Thymus (tissue), 11 donors: Measurements from ENCODE around the gene CAMKMT. TPM values are rescaled to one million over a fixed set of nuclear protein-coding genes. Genes with fewer than 3 reads are reported as not detected.

Experiments
- DNase-seq, 9 donors: peaks; one replicate each; pipeline ENCODE4 v3.0.0-alpha.2; 2013; ENCODE audit warnings: low spot score in 9 of 9, low read depth in 6 of 9, missing footprints in 1 of 9
- H3K27ac ChIP-seq, 2 donors: one replicate each; pipeline ENCODE4 v1.5.1; 2013; ENCODE audit warnings: control low read depth in 1 of 2, low read depth in 1 of 2, low read length in 1 of 2, mild to moderate bottlenecking in 1 of 2, moderate library complexity in 1 of 2
- H3K27me3 ChIP-seq, 2 donors: one replicate each; pipeline ENCODE4 v1.5.1; 2013; ENCODE audit warnings: low read length in 1 of 2; ENCODE audit not compliant: control insufficient read depth in 2 of 2, insufficient read depth in 1 of 2
- H3K36me3 ChIP-seq, 2 donors: one replicate each; pipeline ENCODE4 v1.5.1; 2013; ENCODE audit warnings: low read length in 1 of 2, mild to moderate bottlenecking in 1 of 2, moderate library complexity in 1 of 2; ENCODE audit not compliant: control insufficient read depth in 2 of 2, insufficient read depth in 2 of 2
- H3K4me1 ChIP-seq, 2 donors: one replicate each; pipeline ENCODE4 v1.5.1; 2013; ENCODE audit warnings: low read length in 2 of 2; ENCODE audit not compliant: control insufficient read depth in 2 of 2, insufficient read depth in 2 of 2
- H3K4me3 ChIP-seq, 2 donors: one replicate each; pipeline ENCODE4 v1.5.1; 2013; ENCODE audit warnings: low read length in 2 of 2, control low read depth in 1 of 2, mild to moderate bottlenecking in 1 of 2
- H3K9me3 ChIP-seq, 2 donors: one replicate each; pipeline ENCODE4 v1.5.1; 2013; ENCODE audit warnings: low read length in 1 of 2, mild to moderate bottlenecking in 1 of 2; ENCODE audit not compliant: control insufficient read depth in 2 of 2, insufficient read depth in 1 of 2
- WGBS: extraction: QIAGEN DNeasy Blood & Tissue Kit; methylation state at CpG from one replicate; pipeline ENCODE4 v1.1.7; 2013; 5-methylcytosine and 5-hydroxymethylcytosine counted together
- polyA plus RNA-seq: library from polyadenylated mRNA; stranded (reverse); fragments of 200-250 nt; gene quantifications from one replicate; pipeline ENCODE4 v1.2.3, GENCODE V29; 2013
- total RNA-seq: library from RNA; stranded (reverse); fragments of 120-200 nt; gene quantifications from one replicate; pipeline ENCODE4 v1.2.4, GENCODE V29; 2013
- donor health status: healthy.

Gene CAMKMT
- total and polyA plus RNA-seq, 2 donors: 7.0 to 7.4 TPM

DNA sequence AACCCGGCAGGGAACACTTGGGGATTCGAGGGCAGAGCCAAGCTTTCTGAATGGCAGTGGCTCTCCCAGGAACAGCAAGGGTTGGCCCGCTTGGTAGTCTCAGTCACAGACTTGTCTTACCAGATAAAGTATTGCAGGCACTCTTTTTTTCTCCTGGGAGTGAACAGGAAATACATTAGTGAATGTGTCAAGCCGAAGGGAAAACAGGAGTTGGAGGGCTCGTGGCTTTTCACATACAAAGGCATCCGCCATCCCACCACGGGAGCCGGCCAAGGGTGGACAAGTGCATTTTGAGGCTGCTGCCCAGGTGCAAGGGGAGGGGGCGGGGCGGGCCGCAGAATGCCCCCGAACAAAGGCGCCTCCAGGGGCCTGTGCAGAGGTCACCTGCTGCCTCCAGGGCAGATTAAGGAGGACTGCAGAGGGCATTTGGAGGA lies 416.5 kb downstream of the CAMKMT start:
- 41% methylated on average over 13 of the region's 13 CpGs for WGBS
- no peaks in the 10 kb centered on the region for H3K9me3 ChIP-seq
- DNase-seq: no peak
- H3K27ac ChIP-seq: no peak overlapping the region
- H3K4me1 ChIP-seq: peaks cover 0 to 2% of the 10 kb centered on the region in 2 donors
- H3K27me3 ChIP-seq: peaks cover 14 to 42% of the 10 kb centered on the region in 2 donors
- H3K4me3 ChIP-seq: no peak overlapping the region
- no peaks in the 10 kb centered on the region for H3K36me3 ChIP-seq

DNA sequence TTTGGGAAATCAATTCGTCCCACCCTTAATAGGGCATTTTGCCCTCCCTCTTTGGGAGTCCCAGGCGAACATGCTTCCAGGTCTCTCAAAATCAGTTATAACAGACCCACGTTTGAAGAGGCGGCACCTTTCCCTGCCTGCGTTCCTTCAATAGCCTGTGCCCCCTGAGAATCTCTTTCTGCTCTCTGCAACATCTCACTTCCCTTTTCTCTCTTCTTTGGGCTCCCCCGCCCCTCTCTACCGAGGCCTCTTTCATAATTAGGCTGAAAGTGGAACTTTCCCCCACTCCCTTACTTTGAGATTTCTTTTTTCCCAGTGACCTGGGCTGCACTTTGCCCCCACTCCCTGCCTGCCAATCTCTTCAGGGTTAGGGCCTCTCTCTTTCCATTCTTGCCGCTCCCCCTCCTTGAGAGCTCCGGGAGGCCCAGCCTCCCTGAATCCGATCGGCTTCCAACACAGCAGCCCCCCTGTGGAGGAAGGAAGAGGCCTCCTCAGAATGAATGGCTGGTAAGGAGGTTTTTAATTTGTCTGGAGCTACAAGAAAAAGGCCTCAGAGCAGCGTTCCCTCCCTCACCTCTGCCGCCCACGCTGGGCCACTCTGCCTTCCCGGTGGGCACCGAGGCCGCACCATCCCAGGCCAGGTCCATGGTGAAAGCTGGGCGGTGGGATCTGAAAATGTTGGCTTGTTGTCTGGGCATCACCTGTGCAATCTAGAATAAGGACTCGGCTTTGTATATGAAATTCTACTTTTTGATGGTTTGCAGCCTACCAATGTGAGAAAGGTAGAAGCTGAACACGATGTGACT lies 417.1 kb downstream of the CAMKMT start:
- no peak overlapping the region for H3K4me3 ChIP-seq
- no peaks in the 10 kb centered on the region for H3K36me3 ChIP-seq
- no peak for DNase-seq
- peaks cover 14 to 42% of the 10 kb centered on the region in 2 donors for H3K27me3 ChIP-seq
- no peaks in the 10 kb centered on the region for H3K9me3 ChIP-seq
- WGBS: 34% methylated on average over 20 of the region's 20 CpGs
- H3K27ac ChIP-seq: no peak overlapping the region
- peaks cover 0 to 2% of the 10 kb centered on the region in 2 donors for H3K4me1 ChIP-seq

DNA sequence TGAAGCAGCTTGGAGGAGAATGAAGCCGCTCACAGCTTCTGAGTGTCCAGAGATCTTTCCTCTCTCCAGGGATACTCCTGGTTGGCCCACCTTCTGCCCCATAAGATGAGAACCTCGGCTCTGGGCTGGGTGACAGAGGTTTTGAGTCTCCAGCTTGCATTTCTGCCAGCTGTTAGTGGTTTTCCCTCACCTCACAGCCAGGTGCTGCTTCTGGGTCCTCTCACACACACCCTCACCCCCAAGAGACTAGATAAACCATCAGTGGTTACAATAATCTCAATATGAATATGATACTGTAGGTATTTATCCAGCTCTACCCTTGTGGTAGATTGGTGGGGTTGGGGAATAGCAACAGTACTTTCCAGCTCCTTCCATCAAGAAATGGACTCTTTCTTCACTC lies 418.0 kb downstream of the CAMKMT start:
- H3K4me1 ChIP-seq: peaks cover 0 to 2% of the 10 kb centered on the region in 2 donors
- H3K27ac ChIP-seq: no peak overlapping the region
- H3K27me3 ChIP-seq: peaks cover 14 to 42% of the 10 kb centered on the region in 2 donors
- H3K9me3 ChIP-seq: no peaks in the 10 kb centered on the region
- DNase-seq: no peak
- no peak overlapping the region for H3K4me3 ChIP-seq
- WGBS: 88% methylated on average over 2 of the region's 2 CpGs
- no peaks in the 10 kb centered on the region for H3K36me3 ChIP-seq

- 98% methylated on average over 7 of the region's 7 CpGs for WGBS
- H3K27ac ChIP-seq: no peak overlapping the region
These were observed 418.7 kb downstream of the CAMKMT start for GRCh38 chr2:44780406-44780805.

DNA sequence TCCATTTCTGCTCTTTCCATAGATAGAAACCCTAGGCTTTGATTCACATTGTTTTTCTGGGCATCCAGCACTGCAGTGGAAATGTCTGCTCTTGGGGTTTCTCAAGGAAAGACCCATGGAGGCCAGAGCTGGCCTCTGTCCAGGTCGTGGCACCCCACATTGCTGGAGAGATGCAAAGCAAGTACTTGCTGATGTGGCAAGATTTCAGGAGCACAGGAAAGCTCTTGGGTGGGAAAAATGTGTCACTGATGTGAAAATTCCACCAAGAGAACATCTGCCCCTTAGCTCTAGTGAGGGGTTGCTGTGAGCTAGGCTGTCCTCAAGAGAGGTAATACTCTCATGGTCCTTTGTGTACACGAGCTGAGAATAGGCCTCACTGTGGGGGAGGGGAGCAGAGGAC lies 423.7 kb downstream of the CAMKMT start:
- Histone ChIP-seq H3K4me3 (no peak overlapping the region), H3K27me3 (peaks cover 0 to 22% of the 10 kb centered on the region in 2 donors), H3K27ac (no peak overlapping the region), H3K36me3 (no peaks in the 10 kb centered on the region), H3K4me1 (no peaks in the 10 kb centered on the region), H3K9me3 (no peaks in the 10 kb centered on the region)
- DNase-seq: no peak
- WGBS: 61% methylated on average over 2 of the region's 2 CpGs

More at GRCh38 chr2:44780406-44780805, 418.7 kb downstream of the CAMKMT start:
- Histone ChIP-seq H3K9me3 (no peaks in the 10 kb centered on the region), H3K36me3 (no peaks in the 10 kb centered on the region), H3K4me1 (peaks cover 0 to 2% of the 10 kb centered on the region in 2 donors), H3K27me3 (peaks cover 14 to 42% of the 10 kb centered on the region in 2 donors), H3K4me3 (no peak overlapping the region)
- DNase-seq: no peak

DNA sequence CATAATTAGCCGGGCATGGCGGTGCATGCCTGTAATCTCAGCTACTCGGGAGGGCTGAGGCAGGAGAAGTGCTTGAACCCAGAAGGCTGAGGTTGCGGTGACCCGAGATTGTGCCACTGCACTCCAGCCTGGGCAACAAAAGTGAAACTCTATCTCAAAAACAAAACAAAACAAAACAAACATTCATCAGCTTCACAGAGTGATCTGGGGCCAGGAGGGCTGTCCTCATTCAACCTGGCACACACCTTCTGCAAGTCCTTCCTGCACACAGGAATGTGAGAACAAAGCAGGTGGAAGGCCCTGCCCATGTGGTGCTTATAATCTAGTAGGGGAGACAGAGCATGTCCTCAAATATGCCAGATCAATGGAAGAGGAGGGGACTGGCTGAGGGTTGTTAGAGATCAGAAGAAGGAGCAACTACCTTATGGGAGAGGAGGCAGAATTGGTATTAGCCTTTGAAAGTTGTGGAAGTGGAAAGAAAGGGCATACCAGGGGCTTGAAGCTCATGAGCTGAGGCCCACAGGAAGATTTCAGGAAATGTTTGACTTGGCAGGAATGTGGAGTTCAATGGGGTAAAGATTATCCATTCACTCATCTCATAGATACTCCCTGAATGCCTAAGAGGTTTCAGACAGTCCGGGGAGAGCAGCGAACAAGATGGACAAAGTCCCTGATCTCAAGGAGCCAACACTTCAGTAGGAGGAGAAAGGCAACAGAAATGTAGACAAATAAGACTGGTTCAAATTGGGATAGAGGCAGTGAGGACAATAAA lies 424.5 kb downstream of the CAMKMT start:
- H3K27ac ChIP-seq: no peak overlapping the region
- H3K27me3 ChIP-seq: peaks cover 0 to 22% of the 10 kb centered on the region in 2 donors
- 95% methylated on average over 7 of the region's 7 CpGs for WGBS
- H3K4me3 ChIP-seq: no peak overlapping the region
- H3K9me3 ChIP-seq: no peaks in the 10 kb centered on the region
- no peaks in the 10 kb centered on the region for H3K36me3 ChIP-seq
- H3K4me1 ChIP-seq: no peaks in the 10 kb centered on the region
- no peak for DNase-seq

- H3K4me1 ChIP-seq: no peaks in the 10 kb centered on the region
- WGBS: 96% methylated on average over 5 of the region's 5 CpGs
- no peak overlapping the region for H3K27ac ChIP-seq
- no peaks in the 10 kb centered on the region for H3K9me3 ChIP-seq
- no peak overlapping the region for H3K4me3 ChIP-seq
- H3K27me3 ChIP-seq: peaks cover 0 to 25% of the 10 kb centered on the region in 2 donors
- H3K36me3 ChIP-seq: no peaks in the 10 kb centered on the region
- no peak for DNase-seq
These were observed 425.1 kb downstream of the CAMKMT start for GRCh38 chr2:44786817-44787214.

- H3K4me3 ChIP-seq: no peak overlapping the region
- peaks cover 0 to 25% of the 10 kb centered on the region in 2 donors for H3K27me3 ChIP-seq
- no peaks in the 10 kb centered on the region for H3K4me1 ChIP-seq
- H3K27ac ChIP-seq: no peak overlapping the region
- DNase-seq: no peak
- no peaks in the 10 kb centered on the region for H3K36me3 ChIP-seq
- 92% methylated on average over 6 of the region's 6 CpGs for WGBS
- H3K9me3 ChIP-seq: no peaks in the 10 kb centered on the region
These were observed 425.9 kb downstream of the CAMKMT start for GRCh38 chr2:44787663-44788062.

DNA sequence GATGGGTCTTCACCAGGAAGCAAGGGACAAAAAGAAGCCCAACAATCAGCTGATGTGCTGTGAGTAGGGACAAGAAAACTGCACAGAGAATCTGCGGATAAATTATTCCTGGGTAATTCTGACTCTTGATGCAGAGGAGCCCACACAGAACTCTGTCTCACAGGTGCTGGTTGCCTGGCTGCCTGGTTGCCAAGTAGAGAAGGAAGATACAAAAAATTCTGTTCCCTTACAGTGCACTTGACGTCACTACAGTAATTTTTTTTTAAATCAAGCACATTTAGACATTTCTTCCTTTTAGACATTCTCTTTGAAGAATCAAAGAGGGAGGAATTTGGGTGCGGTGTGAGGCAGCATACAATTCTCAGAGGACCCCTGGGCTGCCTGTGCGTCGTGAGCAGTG lies 427.7 kb downstream of the CAMKMT start:
- H3K4me1 ChIP-seq: no peaks in the 10 kb centered on the region
- no peak for DNase-seq
- H3K4me3 ChIP-seq: no peak overlapping the region
- WGBS: 54% methylated on average over 5 of the region's 5 CpGs
- H3K27ac ChIP-seq: no peak overlapping the region
- no peaks in the 10 kb centered on the region for H3K36me3 ChIP-seq
- peaks cover 0 to 25% of the 10 kb centered on the region in 2 donors for H3K27me3 ChIP-seq
- H3K9me3 ChIP-seq: no peaks in the 10 kb centered on the region
